ENCODE measurements around the gene PDE12.

Gene PDE12

GRCh38 chr3:57577801-57578200 lies 21.7 kb downstream of the PDE12 start:
- Mint-ChIP-seq H3K27me3 (ENCODE audit: low read depth, poor library complexity) (no peaks in the 10 kb centered on the region), H3K9me3 (no peaks in the 10 kb centered on the region), H3K4me1 (peaks cover 11% of the 10 kb centered on the region), H3K36me3 (ENCODE audit: low read depth) (peaks cover 81% of the 10 kb centered on the region), H3K4me3 (no peak overlapping the region), H3K27ac (peak overlapping the region; percentile 94)
- TF ChIP-seq, protein P1, sequence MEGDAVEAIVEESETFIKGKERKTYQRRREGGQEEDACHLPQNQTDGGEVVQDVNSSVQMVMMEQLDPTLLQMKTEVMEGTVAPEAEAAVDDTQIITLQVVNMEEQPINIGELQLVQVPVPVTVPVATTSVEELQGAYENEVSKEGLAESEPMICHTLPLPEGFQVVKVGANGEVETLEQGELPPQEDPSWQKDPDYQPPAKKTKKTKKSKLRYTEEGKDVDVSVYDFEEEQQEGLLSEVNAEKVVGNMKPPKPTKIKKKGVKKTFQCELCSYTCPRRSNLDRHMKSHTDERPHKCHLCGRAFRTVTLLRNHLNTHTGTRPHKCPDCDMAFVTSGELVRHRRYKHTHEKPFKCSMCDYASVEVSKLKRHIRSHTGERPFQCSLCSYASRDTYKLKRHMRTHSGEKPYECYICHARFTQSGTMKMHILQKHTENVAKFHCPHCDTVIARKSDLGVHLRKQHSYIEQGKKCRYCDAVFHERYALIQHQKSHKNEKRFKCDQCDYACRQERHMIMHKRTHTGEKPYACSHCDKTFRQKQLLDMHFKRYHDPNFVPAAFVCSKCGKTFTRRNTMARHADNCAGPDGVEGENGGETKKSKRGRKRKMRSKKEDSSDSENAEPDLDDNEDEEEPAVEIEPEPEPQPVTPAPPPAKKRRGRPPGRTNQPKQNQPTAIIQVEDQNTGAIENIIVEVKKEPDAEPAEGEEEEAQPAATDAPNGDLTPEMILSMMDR (IDR thresholded peaks at IDR 0.05) = no peak
- DNase-seq = peak; percentile 17

GRCh38 chr3:57582474-57583168 lies 26.5 kb downstream of the PDE12 start:
- TF ChIP-seq, protein P1 (IDR thresholded peaks at IDR 0.05) = no peak
- Mint-ChIP-seq H3K4me3 (no peak overlapping the region), H3K9me3 (no peaks in the 10 kb centered on the region), H3K36me3 (ENCODE audit: low read depth) (peaks cover 55% of the 10 kb centered on the region), H3K4me1 (peaks cover 5% of the 10 kb centered on the region), H3K27ac (no peak overlapping the region), H3K27me3 (ENCODE audit: low read depth, poor library complexity) (no peaks in the 10 kb centered on the region)
- DNase-seq = no peak

GRCh38 chr3:57583544-57583943 lies 27.5 kb downstream of the PDE12 start:
- Mint-ChIP-seq H3K36me3 (ENCODE audit: low read depth) (peaks cover 51% of the 10 kb centered on the region), H3K9me3 (no peaks in the 10 kb centered on the region), H3K4me1 (no peaks in the 10 kb centered on the region), H3K27ac (peak overlapping the region; percentile 88), H3K4me3 (no peak overlapping the region), H3K27me3 (ENCODE audit: low read depth, poor library complexity) (no peaks in the 10 kb centered on the region)
- TF ChIP-seq, protein P1 (IDR thresholded peaks at IDR 0.05) = no peak
- DNase-seq = no peak

GRCh38 chr3:57586778-57587177 lies 30.7 kb downstream of the PDE12 start:
- no peaks in the 10 kb centered on the region for H3K9me3 Mint-ChIP-seq
- H3K27me3 Mint-ChIP-seq (ENCODE audit: low read depth, poor library complexity) = no peaks in the 10 kb centered on the region

GRCh38 chr3:57587905-57588304 lies 31.8 kb downstream of the PDE12 start:
- H3K27ac Mint-ChIP-seq = no peak overlapping the region
- TF ChIP-seq, protein P1 (IDR thresholded peaks at IDR 0.05) = no peak

More at GRCh38 chr3:57586778-57587177, 30.7 kb downstream of the PDE12 start:
- no peak for DNase-seq
- TF ChIP-seq, protein P1 (IDR thresholded peaks at IDR 0.05) = no peak
- H3K36me3 Mint-ChIP-seq (ENCODE audit: low read depth) = peaks cover 44% of the 10 kb centered on the region
- H3K4me3 Mint-ChIP-seq = no peak overlapping the region
- H3K27ac Mint-ChIP-seq = peak overlapping the region; percentile 65
- H3K4me1 Mint-ChIP-seq = no peaks in the 10 kb centered on the region

GRCh38 chr3:57592306-57592705 lies 36.2 kb downstream of the PDE12 start:
- TF ChIP-seq, protein P1 (IDR thresholded peaks at IDR 0.05) = no peak
- no peaks in the 10 kb centered on the region for H3K9me3 Mint-ChIP-seq
- H3K27me3 Mint-ChIP-seq (ENCODE audit: low read depth, poor library complexity) = no peaks in the 10 kb centered on the region
- peaks cover 27% of the 10 kb centered on the region for H3K4me1 Mint-ChIP-seq
- H3K36me3 Mint-ChIP-seq (ENCODE audit: low read depth) = peaks cover 52% of the 10 kb centered on the region
- H3K4me3 Mint-ChIP-seq = no peak overlapping the region
- no peak for DNase-seq
- H3K27ac Mint-ChIP-seq = no peak overlapping the region

More at GRCh38 chr3:57587905-57588304, 31.8 kb downstream of the PDE12 start:
- Mint-ChIP-seq H3K4me1 (peaks cover under 1% of the 10 kb centered on the region), H3K9me3 (no peaks in the 10 kb centered on the region), H3K4me3 (no peak overlapping the region), H3K27me3 (ENCODE audit: low read depth, poor library complexity) (no peaks in the 10 kb centered on the region), H3K36me3 (ENCODE audit: low read depth) (peaks cover 52% of the 10 kb centered on the region)
- no peak for DNase-seq
